Erythroblast (primary cell): ENCODE results near the gene CRACDL.

Experiments used
- DNase-seq, 2 experiments: peaks; one replicate each; lab custom pipeline; 2025; lab: John Stamatoyannopoulos, UW
- GATA1 ChIP-seq: IDR thresholded peaks from 2 replicates; pipeline ENCODE4 v1.6.1; 2011; ENCODE audit warnings: low read depth, mild to moderate bottlenecking, control low read depth, low read length, moderate library complexity
- POLR2A ChIP-seq: IDR thresholded peaks from 2 replicates; pipeline ENCODE4 v1.6.1; 2011; ENCODE audit warnings: mild to moderate bottlenecking, low read length

Gene CRACDL

GRCh38 chr2:98936353-98937351 lies 627 bp upstream of the CRACDL start:
- TF ChIP-seq GATA1 (no peak), POLR2A (no peak)
- no peak for DNase-seq

GRCh38 chr2:98935111-98935770 lies 784 bp downstream of the CRACDL start:
- no peak for DNase-seq
- TF ChIP-seq POLR2A: no peak
- no peak for TF ChIP-seq GATA1

DNA sequence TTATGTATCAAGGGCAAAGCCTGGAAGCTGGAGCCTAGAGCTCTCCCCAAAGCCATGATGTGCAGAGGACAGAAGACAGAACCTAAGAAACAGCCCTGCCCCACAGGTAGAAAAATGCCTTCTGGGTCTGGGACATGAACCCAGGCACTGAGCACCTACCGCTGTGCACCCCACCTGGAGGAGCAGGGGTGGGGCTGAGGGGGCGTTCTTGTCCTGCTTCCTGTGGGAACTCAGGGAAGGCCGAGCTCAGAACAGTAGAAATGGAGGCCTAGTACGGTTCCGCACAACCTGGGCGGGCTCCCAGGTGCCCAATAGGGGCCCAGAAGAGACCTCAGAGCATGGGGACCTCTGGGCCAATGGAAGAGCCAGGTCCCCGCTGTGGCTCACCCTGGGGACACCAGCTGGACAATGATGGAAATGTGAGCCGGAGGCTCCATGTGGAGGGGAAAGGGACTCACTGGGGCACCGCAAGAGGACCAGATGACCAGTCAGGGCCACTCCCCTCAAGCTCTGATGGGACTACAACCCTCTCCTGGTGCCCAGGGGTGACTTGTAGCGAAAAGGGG lies 3.2 kb downstream of the CRACDL start:
- DNase-seq: no peak
- TF ChIP-seq GATA1 (no peak), POLR2A (no peak)

GRCh38 chr2:98932164-98932563 lies 3.9 kb downstream of the CRACDL start:
- DNase-seq: no peak
- TF ChIP-seq GATA1 (no peak), POLR2A (no peak)

GRCh38 chr2:98931596-98931995 lies 4.4 kb downstream of the CRACDL start:
- no peak for TF ChIP-seq POLR2A
- TF ChIP-seq GATA1: no peak
- no peak for DNase-seq

DNA sequence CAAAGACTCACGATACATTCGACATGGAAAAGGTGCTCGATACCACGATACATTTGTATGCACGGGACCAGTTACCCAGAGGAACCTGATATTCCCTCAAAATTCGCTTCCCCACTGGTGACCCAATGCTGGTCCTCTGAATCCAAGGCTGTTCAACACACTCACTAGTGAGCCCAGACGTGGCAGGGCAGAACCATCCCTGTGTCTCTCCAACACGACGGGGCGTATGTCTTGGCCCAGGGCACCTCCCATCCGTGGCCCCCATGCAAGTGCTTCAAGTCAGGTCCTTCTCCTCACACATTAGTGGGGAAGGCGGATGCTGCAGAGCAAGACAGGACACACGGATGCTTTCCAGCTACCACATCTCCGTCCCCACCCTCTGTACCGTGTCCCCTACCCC lies 6.1 kb downstream of the CRACDL start:
- TF ChIP-seq POLR2A: no peak
- no peak for TF ChIP-seq GATA1
- no peak for DNase-seq

- DNase-seq: no peak
- TF ChIP-seq POLR2A: no peak
- no peak for TF ChIP-seq GATA1
Observed at GRCh38 chr2:98928242-98928641, 7.8 kb downstream of the CRACDL start.

DNA sequence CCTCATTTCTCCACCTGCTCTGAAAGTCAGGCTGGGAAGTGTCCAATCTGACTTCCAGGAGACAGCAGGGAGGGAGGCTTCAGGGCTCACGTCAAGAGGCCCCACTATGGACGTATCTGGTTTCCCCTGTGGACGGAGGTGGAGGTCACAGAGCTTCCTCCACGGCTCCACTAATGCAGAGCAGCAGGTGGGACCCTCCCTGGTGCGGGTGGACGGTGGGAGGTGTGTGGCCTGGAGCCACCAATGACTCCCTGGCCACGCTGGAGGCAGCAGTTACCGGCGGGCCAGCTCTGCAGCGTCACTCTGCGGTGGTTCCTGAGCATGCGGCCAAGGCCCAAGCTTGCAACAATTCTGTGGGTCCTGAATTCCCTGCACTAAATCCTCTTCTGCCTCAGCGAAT lies 9.0 kb downstream of the CRACDL start:
- no peak for DNase-seq
- TF ChIP-seq GATA1 (no peak), POLR2A (no peak)

GRCh38 chr2:98926601-98927000 lies 9.4 kb downstream of the CRACDL start:
- no peak for DNase-seq
- TF ChIP-seq GATA1 (no peak), POLR2A (no peak)

- no peak for TF ChIP-seq POLR2A
- TF ChIP-seq GATA1: no peak
Observed at GRCh38 chr2:98924910-98925309, 11.1 kb downstream of the CRACDL start.

DNA sequence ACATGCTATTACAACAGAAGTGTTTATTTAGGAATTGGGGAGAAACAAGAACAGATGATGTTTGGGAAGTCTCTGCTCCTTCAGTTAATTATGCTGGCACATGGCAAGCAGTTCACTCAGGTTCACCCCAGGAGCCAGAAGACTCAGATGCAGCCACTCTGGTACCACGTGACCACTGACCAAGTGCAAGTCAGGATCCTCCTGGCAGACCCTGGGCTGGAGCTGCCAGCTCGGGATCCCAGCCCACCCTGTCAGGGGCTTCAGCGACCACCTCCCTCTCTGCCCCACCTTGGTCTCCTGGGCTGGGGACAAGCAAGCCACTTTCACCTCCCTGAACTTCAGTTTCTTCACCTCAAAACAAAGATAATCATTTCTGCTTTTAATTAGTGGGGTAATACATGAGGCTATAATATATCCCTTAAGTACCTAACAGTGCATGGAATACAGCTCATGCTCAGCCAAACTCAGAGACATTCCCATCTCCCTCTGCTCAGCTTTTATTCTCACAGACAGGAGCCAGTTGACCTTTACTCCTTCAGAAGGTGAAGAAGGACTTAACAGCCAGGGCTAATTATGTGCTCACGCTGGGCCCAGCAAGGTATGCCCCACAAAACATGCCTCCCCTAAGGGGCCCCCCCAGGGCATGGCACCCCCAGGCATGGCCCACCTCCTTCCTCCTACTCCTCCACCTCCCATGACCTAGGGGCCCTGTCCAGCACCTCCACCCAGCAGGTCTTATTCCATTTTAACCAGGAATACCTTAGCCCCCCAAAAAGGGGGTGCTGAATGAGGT lies 11.8 kb downstream of the CRACDL start:
- no peak for DNase-seq
- no peak for TF ChIP-seq GATA1
- TF ChIP-seq POLR2A: no peak

More at GRCh38 chr2:98924910-98925309, 11.1 kb downstream of the CRACDL start:
- DNase-seq: no peak

- peak in 1 of 2 experiments; percentile 15 for DNase-seq
- TF ChIP-seq GATA1 (no peak), POLR2A (no peak)
Observed at GRCh38 chr2:98923244-98923940, 12.6 kb downstream of the CRACDL start.
